ENCODE measurements around the gene CNTN5.

Gene CNTN5

DNA sequence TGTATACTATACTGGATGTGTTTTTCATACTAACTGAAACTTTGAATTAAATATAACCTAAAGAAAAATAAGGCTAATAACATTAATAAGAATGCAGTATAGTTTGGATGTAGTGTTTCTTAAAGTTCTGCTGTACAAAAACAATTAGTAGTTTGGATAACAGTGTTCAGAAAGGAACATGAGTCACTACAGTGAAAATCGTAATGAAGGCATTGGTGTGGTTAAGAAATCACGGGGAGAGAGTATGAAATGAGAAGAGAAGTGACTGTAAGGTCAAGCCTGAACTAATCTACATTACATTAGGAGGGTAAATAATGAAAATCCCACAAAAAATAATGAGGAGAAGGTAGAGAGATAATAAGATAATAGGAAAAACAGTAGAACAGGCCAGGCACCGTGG lies 939.8 kb downstream of the CNTN5 start:
- no peaks in the 10 kb centered on the region for H3K4me1 ChIP-seq (ENCODE audit: control insufficient read depth in 2 of 2, insufficient read depth in 2 of 2, low read length in 2 of 2)
- H3K36me3 ChIP-seq (ENCODE audit: control insufficient read depth in 2 of 2, insufficient read depth in 2 of 2, low read length in 2 of 2) = no peaks in the 10 kb centered on the region
- H3K27ac ChIP-seq (ENCODE audit: low read depth in 2 of 2, low read length in 2 of 2) = no peak overlapping the region
- H3K9me3 ChIP-seq (ENCODE audit: control insufficient read depth in 2 of 2, low read length in 2 of 2) = peaks cover 0 to 2% of the 10 kb centered on the region in 2 donors
- no peak overlapping the region for H3K9ac ChIP-seq (ENCODE audit: low read depth in 1 of 2, low read length in 2 of 2)
- no peaks in the 10 kb centered on the region for H3K27me3 ChIP-seq (ENCODE audit: control insufficient read depth in 2 of 2, insufficient read depth in 2 of 2, low read length in 2 of 2)
- H3K4me3 ChIP-seq (ENCODE audit: low read length in 2 of 2) = no peak overlapping the region

DNA sequence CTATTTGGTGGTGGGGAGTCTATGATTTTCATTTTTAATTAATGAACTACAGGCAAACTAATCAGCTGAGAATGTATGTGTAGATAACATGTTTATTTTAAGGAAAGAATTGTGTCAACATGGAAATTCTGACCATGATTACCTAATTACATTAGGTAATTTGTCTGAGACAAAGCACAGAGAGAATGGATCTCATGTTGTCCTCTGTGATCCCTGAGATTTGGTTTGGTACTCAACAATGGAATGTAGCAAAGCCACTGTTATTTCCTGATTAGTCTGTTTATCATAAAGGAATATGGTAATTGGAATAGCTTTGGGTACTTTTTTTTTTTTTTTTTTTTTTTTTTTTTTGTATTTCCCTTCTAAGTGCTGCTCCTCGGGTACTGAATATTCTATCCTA lies 947.6 kb downstream of the CNTN5 start:
- Histone ChIP-seq H3K27ac (ENCODE audit: low read depth in 2 of 2, low read length in 2 of 2) (no peak overlapping the region), H3K9me3 (ENCODE audit: control insufficient read depth in 2 of 2, low read length in 2 of 2) (peaks cover 0 to 3% of the 10 kb centered on the region in 2 donors), H3K4me1 (ENCODE audit: control insufficient read depth in 2 of 2, insufficient read depth in 2 of 2, low read length in 2 of 2) (no peaks in the 10 kb centered on the region), H3K9ac (ENCODE audit: low read depth in 1 of 2, low read length in 2 of 2) (no peak overlapping the region), H3K36me3 (ENCODE audit: control insufficient read depth in 2 of 2, insufficient read depth in 2 of 2, low read length in 2 of 2) (no peaks in the 10 kb centered on the region), H3K4me3 (ENCODE audit: low read length in 2 of 2) (no peak overlapping the region), H3K27me3 (ENCODE audit: control insufficient read depth in 2 of 2, insufficient read depth in 2 of 2, low read length in 2 of 2) (no peaks in the 10 kb centered on the region)

DNA sequence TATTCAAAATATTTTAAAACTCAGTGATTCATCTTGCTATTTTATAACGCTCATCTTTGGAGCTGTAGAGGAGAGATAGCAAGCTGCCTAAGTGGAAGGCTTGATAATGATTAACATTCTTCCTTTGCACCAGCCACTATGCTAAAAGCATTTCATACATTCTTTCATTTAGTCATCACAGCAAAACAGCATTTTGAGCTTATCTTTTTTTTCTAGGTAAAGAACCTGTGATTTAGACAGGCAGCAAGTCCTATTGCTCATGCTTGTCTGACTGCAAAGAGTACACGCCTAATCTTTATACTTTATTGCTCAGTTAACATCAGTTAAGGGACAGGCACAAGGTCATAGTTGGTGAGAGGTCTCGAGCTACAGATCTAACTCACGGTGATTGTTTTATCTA lies 953.2 kb downstream of the CNTN5 start:
- Histone ChIP-seq H3K27ac (ENCODE audit: low read depth in 2 of 2, low read length in 2 of 2) (no peak overlapping the region), H3K27me3 (ENCODE audit: control insufficient read depth in 2 of 2, insufficient read depth in 2 of 2, low read length in 2 of 2) (no peaks in the 10 kb centered on the region), H3K4me1 (ENCODE audit: control insufficient read depth in 2 of 2, insufficient read depth in 2 of 2, low read length in 2 of 2) (no peaks in the 10 kb centered on the region), H3K9me3 (ENCODE audit: control insufficient read depth in 2 of 2, low read length in 2 of 2) (peaks cover 0 to 3% of the 10 kb centered on the region in 2 donors), H3K4me3 (ENCODE audit: low read length in 2 of 2) (no peak overlapping the region), H3K36me3 (ENCODE audit: control insufficient read depth in 2 of 2, insufficient read depth in 2 of 2, low read length in 2 of 2) (no peaks in the 10 kb centered on the region), H3K9ac (ENCODE audit: low read depth in 1 of 2, low read length in 2 of 2) (no peak overlapping the region)

DNA sequence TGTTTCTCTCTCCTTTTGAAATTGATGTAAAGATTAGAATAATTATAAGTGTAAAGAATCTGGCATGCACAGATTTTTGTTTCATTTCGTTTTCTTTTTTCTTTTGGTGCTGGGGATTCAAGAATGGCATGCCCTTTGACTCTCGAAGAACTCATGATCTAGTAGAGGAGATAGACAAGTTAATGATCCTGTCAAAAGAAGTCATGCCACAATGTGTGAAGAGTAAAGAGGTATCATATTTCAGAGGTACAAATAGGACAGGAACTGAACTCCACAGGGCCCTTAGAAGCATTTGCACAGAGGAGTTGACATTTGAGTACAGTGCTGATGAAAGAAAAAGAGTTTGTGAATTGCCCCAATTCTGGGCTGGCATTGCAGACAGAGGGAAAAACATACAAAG lies 958.3 kb downstream of the CNTN5 start:
- H3K4me3 ChIP-seq (ENCODE audit: low read length in 2 of 2) = no peak overlapping the region
- no peaks in the 10 kb centered on the region for H3K4me1 ChIP-seq (ENCODE audit: control insufficient read depth in 2 of 2, insufficient read depth in 2 of 2, low read length in 2 of 2)
- H3K9ac ChIP-seq (ENCODE audit: low read depth in 1 of 2, low read length in 2 of 2) = no peak overlapping the region
- no peaks in the 10 kb centered on the region for H3K27me3 ChIP-seq (ENCODE audit: control insufficient read depth in 2 of 2, insufficient read depth in 2 of 2, low read length in 2 of 2)
- no peak overlapping the region for H3K27ac ChIP-seq (ENCODE audit: low read depth in 2 of 2, low read length in 2 of 2)
- peaks cover 0 to 3% of the 10 kb centered on the region in 2 donors for H3K9me3 ChIP-seq (ENCODE audit: control insufficient read depth in 2 of 2, low read length in 2 of 2)
- no peaks in the 10 kb centered on the region for H3K36me3 ChIP-seq (ENCODE audit: control insufficient read depth in 2 of 2, insufficient read depth in 2 of 2, low read length in 2 of 2)

DNA sequence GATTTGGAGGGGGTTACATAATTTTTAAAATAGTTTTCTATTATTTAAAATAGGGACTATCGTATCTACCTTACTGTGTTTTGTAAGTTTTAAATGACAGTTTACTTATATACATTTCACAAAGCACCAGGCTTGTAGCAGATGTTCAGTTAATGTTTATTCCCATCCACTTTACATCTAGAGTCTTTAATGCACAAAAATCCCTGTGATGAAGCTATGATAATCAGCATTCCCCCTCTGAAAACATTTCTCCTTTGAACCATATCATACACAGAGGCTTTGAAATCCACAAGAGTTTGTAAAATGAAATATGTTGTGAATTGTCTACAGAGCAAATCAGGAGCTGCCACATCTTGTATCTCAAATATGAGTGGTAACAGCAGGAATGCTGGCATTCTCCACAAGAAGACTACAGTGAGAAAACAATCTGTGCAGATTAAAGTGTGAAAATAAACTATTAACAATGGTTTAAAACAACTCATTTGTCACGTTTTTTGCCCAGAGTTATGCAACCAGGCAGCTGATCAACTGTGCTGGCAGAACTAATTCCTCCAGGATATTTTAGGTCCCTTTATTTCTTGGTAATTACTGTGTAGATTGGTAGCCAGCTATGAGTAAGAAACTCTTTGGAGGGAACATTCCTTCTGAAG lies 967.2 kb downstream of the CNTN5 start:
- H3K9me3 ChIP-seq (ENCODE audit: control insufficient read depth in 2 of 2, low read length in 2 of 2) = no peaks in the 10 kb centered on the region
- H3K4me1 ChIP-seq (ENCODE audit: control insufficient read depth in 2 of 2, insufficient read depth in 2 of 2, low read length in 2 of 2) = no peaks in the 10 kb centered on the region
- no peaks in the 10 kb centered on the region for H3K36me3 ChIP-seq (ENCODE audit: control insufficient read depth in 2 of 2, insufficient read depth in 2 of 2, low read length in 2 of 2)
- H3K4me3 ChIP-seq (ENCODE audit: low read length in 2 of 2) = no peak overlapping the region
- H3K9ac ChIP-seq (ENCODE audit: low read depth in 1 of 2, low read length in 2 of 2) = no peak overlapping the region
- no peaks in the 10 kb centered on the region for H3K27me3 ChIP-seq (ENCODE audit: control insufficient read depth in 2 of 2, insufficient read depth in 2 of 2, low read length in 2 of 2)
- no peak overlapping the region for H3K27ac ChIP-seq (ENCODE audit: low read depth in 2 of 2, low read length in 2 of 2)

DNA sequence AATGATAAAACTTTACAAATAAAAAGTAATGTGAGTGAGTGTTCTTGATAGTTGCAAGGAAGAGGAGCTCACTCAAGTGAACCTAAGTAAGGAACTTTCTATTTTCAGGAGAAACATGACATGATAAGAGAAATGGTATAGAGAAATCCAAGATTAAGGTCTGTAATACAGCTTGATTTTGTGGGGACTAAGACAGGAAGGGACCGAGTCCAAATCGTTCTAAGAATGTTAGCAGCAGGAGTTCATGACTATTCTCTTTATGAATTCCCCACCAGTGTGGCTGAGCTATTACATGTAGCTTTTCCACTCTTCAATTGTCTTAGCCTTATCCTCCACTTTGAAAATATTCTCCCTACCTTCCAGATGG lies 967.7 kb downstream of the CNTN5 start:
- H3K27ac ChIP-seq (ENCODE audit: low read depth in 2 of 2, low read length in 2 of 2) = no peak overlapping the region
- H3K4me3 ChIP-seq (ENCODE audit: low read length in 2 of 2) = no peak overlapping the region

DNA sequence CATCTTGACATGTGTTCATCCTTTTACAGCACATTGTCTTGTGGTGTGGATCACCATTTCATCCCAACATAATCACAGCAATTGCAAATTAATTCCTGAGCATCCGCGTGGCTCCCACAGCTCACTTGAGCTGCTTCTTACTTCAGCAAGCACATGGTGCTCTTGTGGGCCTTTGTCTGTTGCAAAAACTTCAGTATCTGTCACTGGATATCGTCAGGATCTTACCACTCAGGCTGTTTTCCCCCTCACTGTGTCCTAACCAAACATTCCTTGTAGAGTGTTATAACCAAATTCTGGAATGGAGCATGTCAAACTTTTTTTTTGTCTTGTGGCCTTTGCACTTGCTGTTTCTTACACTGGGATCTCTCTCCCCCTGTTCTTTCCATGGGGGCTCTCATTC lies 983.2 kb downstream of the CNTN5 start:
- H3K27ac ChIP-seq (ENCODE audit: low read depth in 2 of 2, low read length in 2 of 2) = no peak overlapping the region
- no peak overlapping the region for H3K9ac ChIP-seq (ENCODE audit: low read depth in 1 of 2, low read length in 2 of 2)
- no peak overlapping the region for H3K4me3 ChIP-seq (ENCODE audit: low read length in 2 of 2)
- H3K4me1 ChIP-seq (ENCODE audit: control insufficient read depth in 2 of 2, insufficient read depth in 2 of 2, low read length in 2 of 2) = no peaks in the 10 kb centered on the region
- H3K36me3 ChIP-seq (ENCODE audit: control insufficient read depth in 2 of 2, insufficient read depth in 2 of 2, low read length in 2 of 2) = no peaks in the 10 kb centered on the region
- no peaks in the 10 kb centered on the region for H3K27me3 ChIP-seq (ENCODE audit: control insufficient read depth in 2 of 2, insufficient read depth in 2 of 2, low read length in 2 of 2)
- H3K9me3 ChIP-seq (ENCODE audit: control insufficient read depth in 2 of 2, low read length in 2 of 2) = no peaks in the 10 kb centered on the region

More for the DNA sequence above, 967.7 kb downstream of the CNTN5 start:
- Histone ChIP-seq H3K9ac (ENCODE audit: low read depth in 1 of 2, low read length in 2 of 2) (no peak overlapping the region), H3K9me3 (ENCODE audit: control insufficient read depth in 2 of 2, low read length in 2 of 2) (no peaks in the 10 kb centered on the region), H3K36me3 (ENCODE audit: control insufficient read depth in 2 of 2, insufficient read depth in 2 of 2, low read length in 2 of 2) (no peaks in the 10 kb centered on the region), H3K27me3 (ENCODE audit: control insufficient read depth in 2 of 2, insufficient read depth in 2 of 2, low read length in 2 of 2) (no peaks in the 10 kb centered on the region), H3K4me1 (ENCODE audit: control insufficient read depth in 2 of 2, insufficient read depth in 2 of 2, low read length in 2 of 2) (no peaks in the 10 kb centered on the region)

DNA sequence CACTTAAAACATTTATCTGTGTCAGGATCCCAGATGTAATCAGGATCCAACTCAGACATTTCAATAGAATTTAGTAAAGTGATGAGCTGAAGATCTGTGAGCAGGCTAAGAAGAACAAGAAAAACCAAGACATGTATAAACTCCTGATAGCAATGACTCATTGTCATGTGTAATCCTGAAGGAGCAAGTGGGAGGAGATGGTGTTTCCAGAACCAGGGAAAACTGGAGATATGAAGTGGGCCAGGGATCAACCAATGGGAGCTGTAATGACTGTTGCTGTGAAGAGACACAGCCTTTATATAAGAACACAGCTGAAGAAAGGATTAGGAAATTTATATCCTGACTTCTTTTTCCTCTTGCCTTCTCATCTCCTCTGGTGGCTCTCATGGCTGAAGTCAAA lies 983.8 kb downstream of the CNTN5 start:
- no peak overlapping the region for H3K27ac ChIP-seq (ENCODE audit: low read depth in 2 of 2, low read length in 2 of 2)
- no peak overlapping the region for H3K4me3 ChIP-seq (ENCODE audit: low read length in 2 of 2)
- H3K9me3 ChIP-seq (ENCODE audit: control insufficient read depth in 2 of 2, low read length in 2 of 2) = no peaks in the 10 kb centered on the region
- no peak overlapping the region for H3K9ac ChIP-seq (ENCODE audit: low read depth in 1 of 2, low read length in 2 of 2)
- H3K4me1 ChIP-seq (ENCODE audit: control insufficient read depth in 2 of 2, insufficient read depth in 2 of 2, low read length in 2 of 2) = no peaks in the 10 kb centered on the region
- H3K36me3 ChIP-seq (ENCODE audit: control insufficient read depth in 2 of 2, insufficient read depth in 2 of 2, low read length in 2 of 2) = no peaks in the 10 kb centered on the region
- no peaks in the 10 kb centered on the region for H3K27me3 ChIP-seq (ENCODE audit: control insufficient read depth in 2 of 2, insufficient read depth in 2 of 2, low read length in 2 of 2)

DNA sequence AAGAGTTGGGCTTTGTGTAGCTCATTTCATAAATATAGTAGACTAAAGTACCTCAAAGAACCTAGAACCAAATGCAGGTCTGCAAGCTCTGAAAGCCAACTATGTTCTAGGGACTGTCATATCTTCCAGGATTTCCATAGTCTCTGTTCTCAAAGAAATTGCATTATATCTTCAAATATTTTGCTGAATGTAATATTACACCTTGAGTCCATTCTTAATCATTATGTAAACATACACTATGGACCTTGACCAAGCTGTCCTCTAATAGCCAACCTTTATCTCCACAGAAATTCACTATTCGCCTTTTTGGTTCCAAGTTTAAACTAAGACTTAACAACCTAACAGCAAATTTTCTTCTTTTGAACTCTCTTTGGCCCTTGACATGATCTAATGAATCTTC lies 987.7 kb downstream of the CNTN5 start:
- no peaks in the 10 kb centered on the region for H3K27me3 ChIP-seq (ENCODE audit: control insufficient read depth in 2 of 2, insufficient read depth in 2 of 2, low read length in 2 of 2)
- no peaks in the 10 kb centered on the region for H3K4me1 ChIP-seq (ENCODE audit: control insufficient read depth in 2 of 2, insufficient read depth in 2 of 2, low read length in 2 of 2)
- no peak overlapping the region for H3K27ac ChIP-seq (ENCODE audit: low read depth in 2 of 2, low read length in 2 of 2)
- H3K36me3 ChIP-seq (ENCODE audit: control insufficient read depth in 2 of 2, insufficient read depth in 2 of 2, low read length in 2 of 2) = no peaks in the 10 kb centered on the region
- no peak overlapping the region for H3K9ac ChIP-seq (ENCODE audit: low read depth in 1 of 2, low read length in 2 of 2)
- H3K4me3 ChIP-seq (ENCODE audit: low read length in 2 of 2) = no peak overlapping the region
- no peaks in the 10 kb centered on the region for H3K9me3 ChIP-seq (ENCODE audit: control insufficient read depth in 2 of 2, low read length in 2 of 2)

DNA sequence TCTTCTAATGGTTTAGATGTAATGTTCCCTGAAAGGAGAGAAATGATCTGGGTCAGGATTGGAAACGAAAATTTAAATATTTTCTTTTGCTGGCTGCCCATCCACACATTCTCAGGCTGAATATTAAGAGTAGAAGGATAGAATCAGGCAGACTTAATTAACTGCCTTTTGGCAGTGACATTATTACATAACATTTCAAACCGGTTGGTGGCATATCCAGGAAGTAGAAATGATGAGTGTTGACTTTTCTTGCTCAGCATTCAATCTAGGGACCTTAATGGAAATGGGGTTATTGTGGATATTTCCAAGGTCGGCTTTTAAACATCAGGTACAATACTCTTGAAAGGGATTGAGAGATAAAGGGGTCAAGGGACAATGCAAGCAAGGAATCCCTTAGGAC lies 989.0 kb downstream of the CNTN5 start:
- Histone ChIP-seq H3K27ac (ENCODE audit: low read depth in 2 of 2, low read length in 2 of 2) (no peak overlapping the region), H3K9me3 (ENCODE audit: control insufficient read depth in 2 of 2, low read length in 2 of 2) (no peaks in the 10 kb centered on the region), H3K4me1 (ENCODE audit: control insufficient read depth in 2 of 2, insufficient read depth in 2 of 2, low read length in 2 of 2) (no peaks in the 10 kb centered on the region), H3K9ac (ENCODE audit: low read depth in 1 of 2, low read length in 2 of 2) (no peak overlapping the region), H3K36me3 (ENCODE audit: control insufficient read depth in 2 of 2, insufficient read depth in 2 of 2, low read length in 2 of 2) (no peaks in the 10 kb centered on the region), H3K4me3 (ENCODE audit: low read length in 2 of 2) (no peak overlapping the region), H3K27me3 (ENCODE audit: control insufficient read depth in 2 of 2, insufficient read depth in 2 of 2, low read length in 2 of 2) (no peaks in the 10 kb centered on the region)

DNA sequence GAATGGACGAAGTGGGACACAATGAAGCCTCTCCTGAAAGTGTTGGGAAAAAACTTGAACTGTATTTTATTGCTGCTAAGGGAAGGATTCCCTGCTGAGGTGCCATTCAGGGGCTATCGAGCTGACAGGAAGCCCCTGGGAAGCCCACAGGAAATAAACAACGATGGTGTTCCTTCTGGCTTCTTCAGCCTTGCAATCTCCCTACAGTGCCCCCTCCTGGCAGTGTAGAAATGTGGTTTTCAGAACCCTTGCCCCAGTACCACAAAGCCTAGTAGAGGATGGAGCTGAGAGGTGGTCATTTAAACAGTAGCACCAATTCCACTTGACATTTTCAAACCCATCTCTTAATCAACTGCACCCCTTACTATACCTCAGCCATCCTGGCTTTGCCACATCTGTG lies 989.6 kb downstream of the CNTN5 start:
- Histone ChIP-seq H3K36me3 (ENCODE audit: control insufficient read depth in 2 of 2, insufficient read depth in 2 of 2, low read length in 2 of 2) (no peaks in the 10 kb centered on the region), H3K9me3 (ENCODE audit: control insufficient read depth in 2 of 2, low read length in 2 of 2) (no peaks in the 10 kb centered on the region), H3K9ac (ENCODE audit: low read depth in 1 of 2, low read length in 2 of 2) (no peak overlapping the region), H3K27me3 (ENCODE audit: control insufficient read depth in 2 of 2, insufficient read depth in 2 of 2, low read length in 2 of 2) (no peaks in the 10 kb centered on the region), H3K4me1 (ENCODE audit: control insufficient read depth in 2 of 2, insufficient read depth in 2 of 2, low read length in 2 of 2) (no peaks in the 10 kb centered on the region), H3K4me3 (ENCODE audit: low read length in 2 of 2) (no peak overlapping the region), H3K27ac (ENCODE audit: low read depth in 2 of 2, low read length in 2 of 2) (no peak overlapping the region)
